GM21423 (cell line): ENCODE results near the gene ASCL4.

Experiments used
- ATAC-seq: cut with Tn5 transposase; IDR thresholded peaks from one replicate; pipeline ENCODE4 v1.9.1; 2021; ENCODE audit warnings: mild to moderate bottlenecking, moderate library complexity; ENCODE audit not compliant: unreplicated experiment

The ASCL4 gene

DNA sequence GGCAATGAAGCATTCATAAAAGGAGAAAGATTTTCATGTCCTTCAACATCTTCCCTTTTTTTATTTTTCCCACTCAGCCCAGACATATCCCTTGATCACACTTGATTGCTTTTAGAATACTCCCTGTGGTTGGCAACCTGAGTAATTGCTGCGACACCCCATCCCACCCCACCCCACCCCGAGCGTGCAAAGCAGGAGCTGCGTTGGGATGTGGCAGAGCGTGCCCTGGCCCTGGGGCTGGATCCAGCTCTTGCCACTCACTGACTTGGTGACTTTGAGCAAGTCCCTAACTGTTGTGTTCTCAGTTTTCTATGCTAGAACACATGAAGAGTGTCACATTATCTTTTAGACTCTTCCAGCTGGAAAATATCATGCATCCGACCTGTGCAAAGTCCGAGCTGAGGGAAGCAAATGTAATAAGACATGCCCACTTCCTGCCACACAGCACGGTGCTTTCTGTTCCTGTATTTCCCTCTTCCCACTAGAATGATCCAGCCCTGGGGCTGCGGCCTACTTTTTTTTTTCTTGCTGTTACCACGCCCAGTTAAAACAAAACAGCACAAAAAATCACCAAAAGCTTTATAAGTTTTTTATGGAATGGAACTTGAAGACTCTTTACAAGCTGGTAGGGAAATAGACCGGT is 4.0 kb downstream of the ASCL4 start:
- no peak for ATAC-seq

- peak; percentile 66 for ATAC-seq
These were observed 4.8 kb downstream of the ASCL4 start for GRCh38 chr12:107779077-107779831.

DNA sequence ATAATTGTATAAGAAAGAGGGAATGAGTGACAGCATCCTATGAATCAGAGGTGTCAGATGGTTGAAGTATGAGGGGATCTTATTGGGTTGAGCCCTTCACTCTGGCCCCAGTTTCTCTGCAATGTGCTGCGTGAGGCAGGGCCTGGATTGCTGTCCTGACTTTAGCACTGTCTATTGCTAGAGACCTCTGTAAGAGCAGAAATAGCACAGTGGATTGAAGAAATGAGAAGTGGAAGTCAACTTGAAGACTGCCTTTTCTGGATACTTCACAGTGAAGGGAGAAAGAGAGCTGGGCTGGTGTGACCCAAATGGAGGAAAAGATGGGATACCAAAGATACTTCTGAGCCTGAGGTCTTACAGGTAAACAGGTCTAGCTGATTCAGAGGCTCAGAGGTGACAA is 5.8 kb downstream of the ASCL4 start:
- ATAC-seq, result no peak

- no peak for ATAC-seq
These were observed 7.6 kb downstream of the ASCL4 start for GRCh38 chr12:107782067-107782466.

DNA sequence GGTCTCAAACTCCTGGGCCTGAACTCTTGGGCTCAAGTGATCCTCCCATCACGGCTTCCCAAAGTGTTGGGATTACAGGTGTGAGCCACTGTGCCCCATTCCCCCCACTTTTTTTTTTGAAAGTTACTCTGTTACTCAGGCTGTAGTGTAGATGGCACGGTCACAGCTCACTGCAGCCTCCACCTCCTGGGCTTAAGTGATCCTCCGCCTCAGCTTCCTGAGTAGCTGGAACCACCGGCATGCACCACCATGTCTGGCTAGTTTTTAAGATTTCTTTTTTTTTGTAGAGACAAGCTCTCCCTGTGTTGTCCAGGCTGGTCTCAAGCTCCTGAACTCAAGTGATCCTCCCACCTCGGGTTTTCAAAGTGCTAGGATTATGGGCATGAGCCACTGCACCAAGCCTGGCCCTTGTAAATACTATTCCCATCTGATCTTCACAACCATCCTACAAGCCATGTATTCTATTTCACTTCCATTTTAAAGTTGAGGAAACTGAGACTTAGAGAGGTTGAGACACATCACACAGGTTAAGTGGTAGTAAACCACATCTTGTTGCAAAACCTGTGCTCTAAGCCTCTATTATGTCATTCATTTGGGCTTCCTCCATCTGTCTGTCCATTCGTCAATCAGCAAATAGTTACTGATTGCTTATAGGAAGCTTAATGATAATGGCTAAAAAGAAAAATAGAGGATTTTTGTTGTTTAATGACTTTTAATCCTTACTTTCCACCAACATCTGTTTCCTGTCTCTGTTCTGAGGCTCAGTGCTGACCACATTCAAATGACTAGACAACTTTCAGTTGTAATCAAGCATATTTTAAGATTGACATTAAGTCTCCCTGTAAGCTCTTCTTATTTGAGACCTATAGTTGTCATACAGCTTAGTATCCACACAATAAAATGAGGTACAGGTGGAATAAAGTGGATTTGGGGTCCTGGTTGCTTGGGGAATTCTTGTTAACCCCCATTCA is 9.2 kb downstream of the ASCL4 start:
- ATAC-seq, result peak; percentile 56

- ATAC-seq, result no peak
These were observed 13.8 kb downstream of the ASCL4 start for GRCh38 chr12:107788281-107788680.

DNA sequence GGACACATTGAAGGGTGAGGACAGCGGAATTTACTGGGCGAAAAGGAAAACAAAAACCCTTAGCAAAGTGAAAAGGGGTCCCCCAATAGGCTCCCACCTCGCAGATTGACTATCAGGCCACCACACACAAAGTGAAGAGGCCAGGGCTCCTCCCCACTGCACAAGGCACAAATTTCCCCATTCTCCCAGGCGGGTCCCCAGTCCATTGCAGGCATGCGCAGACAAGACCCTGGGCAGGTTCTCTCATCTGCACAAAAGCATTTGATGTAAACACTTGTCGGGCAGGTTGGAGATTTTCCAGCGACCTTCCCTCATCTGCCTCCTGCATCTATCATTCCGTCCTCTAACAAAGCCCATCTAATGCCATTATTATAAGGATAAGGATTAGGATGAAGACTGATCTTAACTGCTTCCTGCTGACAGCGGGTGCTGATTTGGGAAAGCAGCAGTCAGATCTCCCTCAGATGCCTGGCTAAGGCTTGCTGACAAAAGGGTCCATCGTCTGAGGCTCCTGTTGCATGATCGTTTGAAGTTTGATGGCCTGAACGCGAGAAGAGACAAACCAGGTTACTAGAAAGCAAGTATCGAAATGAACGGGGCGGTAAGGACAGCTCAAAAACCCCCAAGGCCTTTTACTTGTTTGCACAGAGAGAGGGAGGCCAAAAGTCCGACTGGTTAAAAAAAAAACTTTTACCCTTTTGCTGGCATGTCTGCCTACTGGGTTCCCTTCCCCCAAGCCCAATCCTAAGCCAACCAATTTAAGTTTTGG is 14.4 kb downstream of the ASCL4 start:
- no peak for ATAC-seq

DNA sequence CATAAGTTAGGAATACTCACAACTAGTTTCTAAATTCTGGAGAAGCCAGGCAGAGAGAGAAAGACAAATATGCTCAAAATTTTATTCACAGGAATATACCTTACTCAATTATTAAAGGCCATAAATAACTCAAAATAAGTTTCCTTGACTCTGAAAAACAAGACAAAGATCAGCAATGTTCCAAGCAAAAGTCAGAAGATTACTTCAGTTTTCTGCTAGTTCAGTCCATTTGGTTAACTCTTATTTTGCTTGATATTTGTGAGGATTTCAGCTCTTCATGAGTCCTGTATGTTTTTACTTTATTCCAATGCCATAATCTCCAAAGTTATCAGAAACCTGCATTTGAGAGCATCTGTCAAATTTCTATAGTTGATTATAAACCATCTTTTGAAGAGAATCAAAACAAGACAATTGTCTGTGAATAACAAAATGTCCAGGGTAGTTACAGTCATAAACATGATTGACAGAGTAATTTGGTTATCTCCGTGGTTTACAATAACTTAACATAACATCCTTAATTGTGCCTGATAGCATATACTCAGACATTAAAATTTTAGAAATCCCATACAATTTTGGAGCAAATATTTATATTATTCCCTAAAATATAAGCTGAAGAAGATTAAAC is 17.1 kb downstream of the ASCL4 start:
- ATAC-seq, result no peak

DNA sequence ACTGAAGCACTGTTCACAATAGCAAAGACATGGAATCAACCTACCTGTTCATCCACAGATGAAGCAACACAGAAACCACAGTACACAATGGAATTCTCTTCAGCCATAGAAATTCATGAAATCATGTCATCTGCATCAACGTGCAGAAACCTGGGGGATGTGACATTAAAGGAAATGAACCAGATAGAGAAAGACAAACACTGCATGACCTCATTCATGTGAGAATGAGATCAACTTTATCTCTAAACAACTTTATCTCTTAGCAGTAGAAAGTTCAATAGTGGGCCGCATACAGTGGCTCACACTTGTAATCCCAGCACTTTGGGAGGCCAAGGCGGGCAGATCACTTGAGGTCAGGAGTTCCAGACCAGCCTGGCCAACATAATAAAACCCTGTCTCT is 19.9 kb downstream of the ASCL4 start:
- ATAC-seq, result no peak

DNA sequence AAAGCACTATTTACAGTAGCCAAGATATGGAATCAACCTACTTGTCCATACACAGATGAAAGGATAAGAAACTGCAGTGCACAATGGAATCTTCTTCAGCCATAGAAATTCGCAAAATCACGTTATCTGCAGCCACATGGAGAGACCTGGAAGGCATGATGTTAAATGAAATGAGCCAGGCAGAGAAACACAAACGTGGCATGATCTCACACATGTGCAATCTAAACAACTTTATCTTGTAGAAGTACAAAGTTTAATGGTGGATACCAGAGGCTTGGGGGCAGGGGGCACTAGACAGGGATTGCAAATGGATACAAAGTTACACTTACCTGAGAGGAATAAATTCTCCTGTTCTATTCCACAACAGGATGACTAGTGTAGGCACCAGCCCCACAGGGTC is 24.1 kb downstream of the ASCL4 start:
- no peak for ATAC-seq

- no peak for ATAC-seq
These were observed 26.6 kb downstream of the ASCL4 start for GRCh38 chr12:107801150-107801549.

GRCh38 chr12:107803092-107803491 is 28.6 kb downstream of the ASCL4 start:
- ATAC-seq, result no peak

- ATAC-seq, result no peak
These were observed 31.1 kb downstream of the ASCL4 start for GRCh38 chr12:107805488-107806180.

GRCh38 chr12:107807471-107808150 is 33.1 kb downstream of the ASCL4 start:
- no peak for ATAC-seq

DNA sequence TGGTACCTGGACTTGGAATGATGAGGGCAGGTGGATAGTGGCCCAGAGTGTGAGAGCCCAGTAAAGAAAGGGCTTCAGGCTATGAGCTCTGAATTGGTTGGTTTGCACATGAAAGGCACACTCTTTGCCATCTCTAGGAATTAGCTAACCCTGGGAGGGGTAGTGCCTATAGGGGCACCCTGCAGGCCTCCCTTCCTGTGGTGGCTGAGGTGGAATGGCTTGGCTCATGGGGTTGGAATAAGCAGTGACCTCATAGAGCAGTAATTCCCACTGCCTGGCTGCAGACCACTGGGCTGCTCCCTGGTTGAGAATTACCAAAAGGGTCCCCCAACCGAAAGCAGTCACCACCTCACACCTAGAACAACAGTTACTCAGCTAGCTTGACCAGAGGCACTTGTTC is 42.7 kb downstream of the ASCL4 start:
- no peak for ATAC-seq

DNA sequence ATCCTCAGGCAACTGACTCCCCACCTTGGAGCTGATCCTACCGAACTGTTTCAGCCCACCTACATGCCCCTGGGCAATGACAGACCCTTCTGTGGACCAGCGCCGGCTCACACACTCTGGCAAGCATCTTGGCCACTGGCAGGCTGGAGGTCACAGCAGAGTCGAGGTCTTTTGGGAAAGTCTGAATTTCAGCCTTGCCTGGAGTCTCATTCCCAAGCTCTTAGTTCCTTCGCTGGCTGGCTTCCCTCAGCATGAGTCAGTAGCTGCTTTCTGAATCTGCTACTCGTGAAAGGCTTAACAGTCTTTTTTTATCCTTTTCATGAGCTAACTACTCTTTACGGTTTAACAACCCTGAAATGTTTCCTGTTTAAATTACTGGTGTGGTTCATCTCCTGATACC is 44.5 kb downstream of the ASCL4 start:
- no peak for ATAC-seq

DNA sequence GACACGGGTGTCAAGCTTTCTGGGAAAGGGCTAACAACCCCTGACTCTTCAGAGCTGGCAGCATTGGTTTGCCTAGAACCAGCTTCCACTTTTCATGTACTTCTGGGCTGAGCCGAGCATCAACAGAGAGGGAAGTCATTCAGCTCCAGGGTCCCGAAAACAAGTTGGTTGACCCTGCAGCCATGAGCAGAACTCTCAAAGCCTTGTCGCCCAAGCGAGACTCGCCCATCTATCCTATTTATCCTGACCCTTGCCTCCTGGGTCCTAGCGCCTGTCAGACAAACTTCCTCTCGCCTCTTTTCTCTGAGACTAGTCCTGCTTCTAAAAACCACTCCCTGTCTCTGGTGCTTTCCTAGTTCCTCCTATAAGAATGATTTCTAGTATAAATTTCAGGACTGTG is 47.9 kb downstream of the ASCL4 start:
- ATAC-seq, result no peak
